Mesenteric fat pad (tissue), 1 donor: ENCODE results near the gene RHBDF1. TPM values are rescaled to one million over a fixed set of nuclear protein-coding genes. Genes with fewer than 3 reads are reported as not detected.

ENCODE experiments used
- DNase-seq: peaks from one replicate; pipeline ENCODE4 v3.0.0-alpha.2; 2020; ENCODE audit warnings: low spot score
- total RNA-seq: library from RNA; stranded (reverse); fragmentation: NEBNext Ultra II Directional; extraction: Animal tissue kit (Norgen Biotek cat#: 25700); gene quantifications from one replicate; pipeline ENCODE4 v1.2.1, GENCODE V29; 2021
- donor health status: DM: yes; HTN: yes; CAD: no.

The RHBDF1 gene
- total RNA-seq, 1 donor from 2014 or later = 30.0 TPM

- DNase-seq = no peak
These were observed 3.4 kb upstream of the RHBDF1 start for GRCh38 chr16:75580-76501.

DNA sequence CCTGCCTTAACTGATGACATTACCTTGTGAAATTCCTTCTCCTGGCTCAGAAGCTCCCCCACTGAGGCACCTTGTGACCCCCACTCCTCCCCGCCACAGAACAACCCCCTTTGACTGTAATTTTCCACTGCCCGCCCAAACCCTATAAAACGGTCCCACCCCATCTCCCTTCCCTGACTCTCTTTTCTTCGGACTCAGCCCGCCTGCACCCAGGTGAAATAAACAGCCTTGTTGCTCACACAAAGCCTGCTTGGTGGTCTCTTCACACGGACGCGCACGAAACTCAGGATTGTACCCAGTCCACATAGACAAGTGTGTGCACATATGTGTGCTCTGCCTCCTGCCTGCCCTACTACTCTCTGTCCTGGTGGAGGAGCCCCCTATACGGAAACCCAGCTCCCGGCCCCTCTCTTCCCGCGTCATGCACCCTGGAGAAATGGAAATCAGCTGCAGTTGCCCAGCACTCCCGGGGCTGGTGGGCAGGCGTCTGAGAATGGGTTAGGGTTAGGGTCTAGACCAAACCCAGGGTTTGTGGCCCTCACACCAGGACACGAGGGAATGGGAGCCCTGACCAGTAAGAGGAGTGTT is 2.4 kb upstream of the RHBDF1 start:
- no peak for DNase-seq

DNA sequence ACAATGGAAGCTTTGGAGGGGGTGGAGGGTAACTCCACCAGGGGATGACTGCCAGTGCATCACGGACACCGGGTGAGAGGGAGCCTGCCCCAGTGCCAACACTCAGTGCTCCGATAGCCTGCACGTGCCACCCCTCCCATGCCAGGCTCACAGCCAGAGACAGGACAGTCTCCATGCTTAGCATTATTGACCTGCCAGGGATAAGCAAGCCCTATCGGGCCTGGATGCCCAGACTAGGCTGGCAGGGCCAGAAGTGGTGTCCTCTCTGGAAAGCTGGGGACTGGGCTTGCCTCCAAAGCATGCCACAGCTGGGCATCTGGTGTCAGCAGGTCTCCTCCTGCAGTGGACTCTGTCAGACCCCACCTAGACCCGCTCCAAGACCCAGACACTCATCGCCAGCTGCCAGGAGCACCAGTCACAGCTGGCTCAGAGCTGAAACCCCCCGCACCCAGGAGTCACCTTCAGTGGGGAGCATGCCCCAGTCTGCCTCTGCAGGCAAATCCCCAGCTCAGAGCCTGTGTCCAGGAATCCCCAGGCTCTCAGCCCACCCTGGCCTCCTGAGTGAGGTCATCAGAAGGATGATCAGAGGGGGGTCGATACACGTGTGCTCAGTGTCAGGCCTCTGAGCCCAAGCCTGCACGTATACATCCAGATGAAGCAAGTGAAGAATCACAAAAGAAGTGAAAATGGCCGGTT is 1.8 kb upstream of the RHBDF1 start:
- DNase-seq = no peak

DNA sequence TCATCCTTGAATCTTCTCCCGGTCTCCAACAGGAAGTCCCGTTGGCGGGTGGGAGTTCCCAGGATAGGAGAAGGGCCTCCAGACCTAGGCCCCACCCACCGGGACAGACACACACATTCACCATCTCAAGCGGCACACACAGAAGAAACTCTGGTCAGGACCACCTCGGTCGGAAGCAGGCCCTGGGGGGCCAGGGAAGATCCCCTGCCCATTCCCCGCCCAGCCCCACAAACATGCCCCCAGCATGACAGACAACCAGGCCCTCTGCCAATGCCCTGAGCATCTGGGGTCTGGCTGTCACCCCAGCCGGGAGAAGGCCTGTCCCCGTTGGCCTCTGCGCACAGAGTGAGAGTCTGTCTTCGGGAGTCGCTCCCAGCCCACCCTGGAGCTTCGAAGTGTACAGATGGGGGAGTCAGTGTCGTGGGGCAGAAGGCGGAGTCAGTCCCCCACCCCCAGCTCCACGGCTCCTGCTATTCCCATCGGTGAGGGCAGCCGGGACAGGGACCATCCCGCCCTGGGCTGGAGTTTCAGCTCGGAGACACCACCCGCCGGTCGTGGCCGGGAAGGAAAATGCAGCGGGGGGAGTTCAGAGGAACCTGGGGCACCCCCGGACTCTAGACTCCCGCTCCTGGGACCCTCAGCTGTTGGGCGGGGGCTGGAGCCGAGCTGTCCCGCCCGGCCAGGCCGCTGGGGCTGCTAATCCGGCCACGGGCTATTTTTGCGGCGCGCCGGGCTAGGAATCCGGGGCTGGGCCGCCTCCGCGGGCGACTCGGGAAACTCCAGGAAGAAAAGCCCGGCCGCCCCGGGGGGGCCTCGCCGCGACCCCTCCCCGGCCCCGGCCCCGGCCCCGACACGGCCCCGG is 660 bp downstream of the RHBDF1 start:
- DNase-seq = no peak

GRCh38 chr16:71210-71539 is 1.3 kb downstream of the RHBDF1 start:
- no peak for DNase-seq

DNA sequence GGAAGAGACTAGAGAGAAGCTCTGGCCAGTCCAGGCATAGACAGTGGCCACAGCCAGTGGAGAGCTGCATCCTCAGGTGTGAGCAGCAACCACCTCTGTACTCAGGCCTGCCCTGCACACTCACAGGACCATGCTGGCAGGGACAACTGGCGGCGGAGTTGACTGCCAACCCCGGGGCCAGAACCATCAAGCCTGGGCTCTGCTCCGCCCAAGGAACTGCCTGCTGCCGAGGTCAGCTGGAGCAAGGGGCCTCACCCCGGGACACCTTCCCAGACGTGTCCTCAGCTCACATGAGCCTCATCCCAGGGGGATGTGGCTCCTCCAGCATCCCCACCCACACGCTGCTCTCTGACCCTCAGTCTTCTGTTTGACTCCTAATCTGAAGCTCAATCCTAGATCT is 3.2 kb downstream of the RHBDF1 start:
- DNase-seq = no peak

GRCh38 chr16:67884-68789 is 4.3 kb downstream of the RHBDF1 start:
- no peak for DNase-seq

- no peak for DNase-seq
These were observed 5.1 kb downstream of the RHBDF1 start for GRCh38 chr16:67183-67791.

- no peak for DNase-seq
These were observed 5.9 kb downstream of the RHBDF1 start for GRCh38 chr16:66309-67182.

DNA sequence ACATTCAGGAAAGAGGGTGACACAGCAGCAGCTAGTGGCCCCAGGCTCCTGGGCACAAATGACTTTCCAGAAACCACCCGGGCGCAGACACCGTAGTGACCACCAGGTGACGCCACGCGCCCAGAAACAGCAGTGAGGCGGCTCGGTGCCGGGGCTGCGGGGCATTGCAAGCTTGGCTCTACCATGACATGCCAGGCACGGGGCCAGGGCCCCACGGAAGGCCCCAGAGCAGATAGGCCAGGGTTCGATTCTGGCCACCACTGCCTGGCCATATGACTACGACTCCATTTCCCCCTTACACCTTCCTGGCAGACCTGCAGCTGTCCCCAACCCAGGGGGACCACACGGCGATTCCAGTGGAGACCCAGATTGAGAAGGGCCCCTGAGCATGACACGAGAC is 6.7 kb downstream of the RHBDF1 start:
- DNase-seq = peak; percentile 96

- DNase-seq = no peak
These were observed 7.5 kb downstream of the RHBDF1 start for GRCh38 chr16:64914-65255.

- DNase-seq = no peak
These were observed 8.2 kb downstream of the RHBDF1 start for GRCh38 chr16:63998-64913.

DNA sequence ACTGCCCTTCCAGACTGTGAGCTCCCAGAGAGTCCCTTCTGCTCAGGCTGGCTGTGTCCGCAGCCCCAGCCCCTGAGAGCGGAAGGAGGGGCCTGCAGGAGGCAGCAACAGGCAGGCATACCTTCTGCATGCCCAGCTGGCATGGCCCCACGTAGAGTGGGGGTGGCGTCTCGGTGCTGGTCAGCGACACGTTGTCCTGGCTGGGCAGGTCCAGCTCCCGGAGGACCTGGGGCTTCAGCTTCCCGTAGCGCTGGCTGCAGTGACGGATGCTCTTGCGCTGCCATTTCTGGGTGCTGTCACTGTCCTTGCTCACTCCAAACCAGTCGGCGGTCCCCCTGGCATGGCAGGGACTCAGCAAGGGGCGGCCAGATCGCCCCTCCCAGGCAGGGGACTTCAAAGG is 9.0 kb downstream of the RHBDF1 start:
- no peak for DNase-seq

DNA sequence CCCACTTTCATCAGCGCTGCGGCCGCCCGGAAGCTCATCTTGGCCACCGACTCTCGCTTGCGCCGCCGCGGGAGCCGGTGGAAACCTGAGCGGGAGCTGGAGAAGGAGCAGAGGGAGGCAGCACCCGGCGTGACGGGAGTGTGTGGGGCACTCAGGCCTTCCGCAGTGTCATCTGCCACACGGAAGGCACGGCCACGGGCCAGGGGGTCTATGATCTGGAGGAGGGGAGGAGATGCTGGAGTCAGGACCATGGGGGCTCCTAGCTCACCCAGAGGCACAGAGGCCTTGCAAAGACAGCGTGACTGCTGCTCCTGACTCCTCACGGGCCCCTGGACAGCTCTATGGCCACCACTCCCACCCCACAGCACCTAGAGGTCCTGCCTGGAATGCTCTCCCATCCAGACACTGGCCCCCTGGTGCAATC is 9.5 kb downstream of the RHBDF1 start:
- no peak for DNase-seq

GRCh38 chr16:62283-62967 is 10.0 kb downstream of the RHBDF1 start:
- no peak for DNase-seq

DNA sequence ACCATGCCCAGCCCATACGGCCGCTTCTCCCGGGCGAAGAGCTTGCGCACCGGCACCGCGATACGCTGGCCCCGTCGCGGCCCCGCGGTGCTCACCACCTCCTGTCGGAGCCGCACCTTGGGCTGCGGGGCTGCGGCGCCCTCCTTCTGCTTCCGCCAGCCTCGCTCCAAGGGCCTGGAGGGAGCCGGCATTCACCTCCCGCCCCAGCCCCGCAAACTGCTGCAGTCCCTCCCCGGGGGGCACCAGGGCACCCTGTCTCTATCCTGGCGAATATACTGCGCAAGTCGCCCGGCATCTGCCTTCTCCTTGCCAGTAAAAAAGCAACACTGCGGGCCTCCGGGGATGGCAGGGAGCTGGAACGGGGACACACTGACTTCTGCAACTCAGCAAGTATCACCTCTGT is 10.6 kb downstream of the RHBDF1 start:
- DNase-seq = no peak
